Thoracic aorta (tissue), 2 donors: ENCODE results near the gene CYP2D6. TPM values are rescaled to one million over a fixed set of nuclear protein-coding genes. Genes with fewer than 3 reads are reported as not detected.
"Not testable (repeated sequence)": the region's sequence is repeated elsewhere in the genome, so short reads cannot be mapped to it uniquely, and the experiment has no call there.

Experiments
- ATAC-seq: fragments of 150-250 bp; one replicate; pipeline ENCODE4 v1.8.0; 2017; ENCODE audit warnings: low read depth; ENCODE audit not compliant: insufficient number of reproducible peaks, low FRiP score
- DNase-seq: peaks from one replicate; pipeline ENCODE4 v3.0.0-alpha.2; 2020; ENCODE audit warnings: low spot score
- H3K27ac ChIP-seq, 2 donors: fragments of 200-600 bp; sonication (generic); 1 replicate in 1 of 2; 2 replicates in 1 of 2; pipeline ENCODE4 v1.5.1; 2016; ENCODE audit warnings: mild to moderate bottlenecking in 2 of 2, moderate library complexity in 2 of 2
- H3K27me3 ChIP-seq: fragments of 200-600 bp; sonication (generic); replicated peaks from 2 replicates; pipeline ENCODE4 v1.6.0; 2016; ENCODE audit warnings: mild to moderate bottlenecking; ENCODE audit not compliant: insufficient read depth
- H3K36me3 ChIP-seq: fragments of 200-600 bp; sonication (generic); one replicate; pipeline ENCODE4 v1.5.1; 2016
- H3K4me1 ChIP-seq, 2 donors: fragments of 200-600 bp; sonication (generic); 1 replicate in 1 of 2; 2 replicates in 1 of 2; pipeline versions ENCODE4 v1.5.1 to v1.6.0; 2016; ENCODE audit warnings: low read depth in 2 of 2, mild to moderate bottlenecking in 1 of 2; ENCODE audit not compliant: control insufficient read depth in 1 of 2
- H3K4me3 ChIP-seq: fragments of 200-600 bp; sonication (generic); 2 replicates; pipeline ENCODE4 v1.5.1; 2016; ENCODE audit warnings: mild to moderate bottlenecking
- H3K9me3 ChIP-seq: fragments of 200-600 bp; sonication (generic); 2 replicates; pipeline ENCODE4 v1.5.1; 2016
- total RNA-seq, 2 donors: library from RNA; depleted of rRNA; stranded (reverse); fragments of >200 nt; gene quantifications; one replicate each; pipeline versions ENCODE4 v1.1.0 to v1.2.3, GENCODE V29; 2016
- TF ChIP-seq, protein P1 (sequence below): fragments of 200-600 bp; sonication (generic); IDR thresholded peaks from one replicate; pipeline ENCODE4 v1.5.1; 2019; ENCODE audit warnings: antibody characterized with exemption

The CYP2D6 gene
- total RNA-seq, 2 donors from 2014 or later: not detected

DNA sequence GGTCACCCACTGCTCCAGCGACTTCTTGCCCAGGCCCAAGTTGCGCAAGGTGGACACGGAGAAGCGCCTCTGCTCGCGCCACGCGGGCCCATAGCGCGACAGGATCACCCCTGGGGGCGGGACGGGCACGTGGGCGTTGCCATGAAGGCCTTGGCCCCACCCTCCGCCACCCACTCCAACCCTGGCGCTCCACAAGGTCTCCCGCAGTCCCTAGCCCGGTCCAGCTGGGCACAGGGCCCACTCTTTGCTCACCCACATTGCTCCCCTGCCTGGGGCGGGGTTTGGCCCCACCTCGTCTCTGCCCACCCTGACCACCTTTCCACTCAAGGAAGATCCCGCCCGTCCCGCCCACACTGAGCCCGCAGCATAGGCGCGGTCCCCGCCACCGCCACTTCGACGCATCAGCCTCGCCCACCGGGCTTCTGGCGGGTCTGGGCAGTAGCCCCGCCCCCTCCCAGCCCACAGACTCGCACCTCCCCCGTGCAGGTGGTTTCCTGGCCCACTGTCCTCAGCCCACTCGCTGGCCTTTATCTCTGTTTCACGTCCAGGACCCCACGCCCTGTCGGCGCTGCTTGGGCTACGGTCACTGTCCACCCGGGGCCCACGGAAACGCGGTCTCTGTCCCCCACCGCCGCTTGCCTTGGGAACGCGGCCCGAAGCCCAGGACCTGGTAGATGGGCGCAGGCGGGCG, 12.3 kb upstream of the CYP2D6 start:
- H3K27me3 ChIP-seq: no peaks in the 10 kb centered on the region
- no peak overlapping the region for H3K27ac ChIP-seq
- no peaks in the 10 kb centered on the region for H3K36me3 ChIP-seq
- no peak for ATAC-seq
- H3K9me3 ChIP-seq: no peaks in the 10 kb centered on the region
- H3K4me1 ChIP-seq: no peaks in the 10 kb centered on the region
- H3K4me3 ChIP-seq: no peak overlapping the region
- DNase-seq: no peak
- TF ChIP-seq, protein P1, sequence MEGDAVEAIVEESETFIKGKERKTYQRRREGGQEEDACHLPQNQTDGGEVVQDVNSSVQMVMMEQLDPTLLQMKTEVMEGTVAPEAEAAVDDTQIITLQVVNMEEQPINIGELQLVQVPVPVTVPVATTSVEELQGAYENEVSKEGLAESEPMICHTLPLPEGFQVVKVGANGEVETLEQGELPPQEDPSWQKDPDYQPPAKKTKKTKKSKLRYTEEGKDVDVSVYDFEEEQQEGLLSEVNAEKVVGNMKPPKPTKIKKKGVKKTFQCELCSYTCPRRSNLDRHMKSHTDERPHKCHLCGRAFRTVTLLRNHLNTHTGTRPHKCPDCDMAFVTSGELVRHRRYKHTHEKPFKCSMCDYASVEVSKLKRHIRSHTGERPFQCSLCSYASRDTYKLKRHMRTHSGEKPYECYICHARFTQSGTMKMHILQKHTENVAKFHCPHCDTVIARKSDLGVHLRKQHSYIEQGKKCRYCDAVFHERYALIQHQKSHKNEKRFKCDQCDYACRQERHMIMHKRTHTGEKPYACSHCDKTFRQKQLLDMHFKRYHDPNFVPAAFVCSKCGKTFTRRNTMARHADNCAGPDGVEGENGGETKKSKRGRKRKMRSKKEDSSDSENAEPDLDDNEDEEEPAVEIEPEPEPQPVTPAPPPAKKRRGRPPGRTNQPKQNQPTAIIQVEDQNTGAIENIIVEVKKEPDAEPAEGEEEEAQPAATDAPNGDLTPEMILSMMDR: no peak

DNA sequence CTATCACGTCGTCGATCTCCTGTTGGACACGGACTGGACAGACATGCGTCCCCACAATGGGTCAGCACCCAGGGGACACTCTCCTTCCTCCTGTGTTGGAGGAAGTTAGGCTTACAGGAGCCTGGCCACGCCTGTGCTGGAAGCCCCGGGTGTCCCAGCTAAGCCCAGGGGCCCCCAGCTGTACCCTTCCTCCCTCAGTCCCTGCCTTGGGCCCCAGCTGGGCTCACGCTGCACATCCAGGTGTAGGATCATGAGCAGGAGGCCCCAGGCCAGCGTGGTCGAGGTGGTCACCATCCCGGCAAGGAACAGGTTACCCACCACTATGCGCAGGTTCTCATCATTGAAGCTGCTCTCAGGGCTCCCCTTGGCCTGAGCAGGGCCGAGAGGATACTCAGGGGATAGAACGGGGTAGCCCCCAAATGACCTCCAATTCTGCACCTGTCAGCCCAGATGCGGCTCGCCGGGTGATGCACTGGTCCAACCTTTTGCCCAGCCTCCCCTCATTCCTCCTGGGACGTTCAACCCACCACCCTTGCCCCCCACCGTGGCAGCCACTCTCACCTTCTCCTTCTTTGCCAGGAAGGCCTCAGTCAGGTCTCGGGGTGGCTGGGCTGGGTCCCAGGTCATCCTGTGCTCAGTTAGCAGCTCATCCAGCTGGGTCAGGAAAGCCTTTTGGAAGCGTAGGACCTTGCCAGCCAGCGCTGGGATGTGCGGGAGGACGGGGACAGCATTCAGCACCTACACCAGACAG, 10.9 kb upstream of the CYP2D6 start:
- not testable (repeated sequence) for H3K4me3 ChIP-seq, H3K27ac ChIP-seq, H3K9me3 ChIP-seq, ATAC-seq, DNase-seq, H3K27me3 ChIP-seq, H3K36me3 ChIP-seq, H3K4me1 ChIP-seq

DNA sequence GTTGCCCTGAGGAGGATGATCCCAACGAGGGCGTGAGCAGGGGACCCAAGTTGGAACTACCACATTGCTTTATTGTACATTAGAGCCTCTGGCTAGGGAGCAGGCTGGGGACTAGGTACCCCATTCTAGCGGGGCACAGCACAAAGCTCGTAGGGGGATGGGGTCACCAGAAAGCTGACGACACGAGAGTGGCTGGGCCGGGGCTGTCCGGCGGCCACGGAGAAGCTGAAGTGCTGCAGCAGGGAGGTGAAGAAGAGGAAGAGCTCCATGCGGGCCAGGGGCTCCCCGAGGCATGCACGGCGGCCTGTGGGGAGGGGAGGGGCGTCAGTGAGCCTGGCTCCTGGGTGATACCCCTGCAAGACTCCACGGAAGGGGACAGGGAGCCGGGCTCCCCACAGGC, 9.5 kb upstream of the CYP2D6 start:
- H3K27ac ChIP-seq, H3K4me3 ChIP-seq, H3K9me3 ChIP-seq, ATAC-seq, H3K4me1 ChIP-seq, DNase-seq, H3K27me3 ChIP-seq, H3K36me3 ChIP-seq: not testable (repeated sequence)

DNA sequence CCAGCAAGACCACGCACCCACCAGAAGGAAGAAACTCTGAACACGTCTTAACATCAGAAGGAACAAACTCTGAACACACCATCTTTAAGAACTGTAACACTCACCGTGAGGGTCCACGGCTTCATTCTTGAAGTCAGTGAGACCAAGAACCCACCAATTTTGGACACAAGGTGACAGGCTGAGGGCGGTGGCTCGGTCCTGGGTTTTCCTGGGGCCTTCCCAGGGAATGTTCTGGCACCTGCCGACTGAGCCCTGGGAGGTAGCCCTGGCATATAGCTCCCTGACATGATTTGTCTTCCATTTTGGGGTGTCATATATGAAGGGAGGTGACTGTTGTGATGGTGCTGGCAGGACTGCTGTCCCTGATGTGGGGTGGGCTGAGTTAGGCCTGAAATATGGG, 8.9 kb upstream of the CYP2D6 start:
- not testable (repeated sequence) for H3K9me3 ChIP-seq, H3K36me3 ChIP-seq, H3K27ac ChIP-seq, H3K4me1 ChIP-seq, H3K27me3 ChIP-seq, ATAC-seq, DNase-seq, H3K4me3 ChIP-seq

DNA sequence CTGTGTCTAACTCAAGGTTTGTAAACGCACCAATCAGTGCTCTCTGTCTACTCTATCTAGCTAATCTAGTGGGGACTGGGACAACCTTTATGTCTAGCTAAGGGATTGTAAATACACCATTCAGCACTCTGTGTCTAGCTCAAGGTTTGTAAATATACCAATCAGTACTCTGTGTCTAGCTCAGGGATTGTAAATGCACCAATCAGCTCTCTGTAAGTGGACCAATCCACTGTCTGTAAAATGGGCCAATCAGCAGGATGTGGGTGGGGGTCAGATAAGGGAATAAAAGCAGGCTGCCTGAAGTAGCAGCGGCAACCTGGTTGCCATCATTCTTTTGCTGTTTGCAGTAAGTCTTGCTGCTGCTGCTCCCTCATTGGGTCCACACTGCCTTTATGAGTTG, 8.4 kb upstream of the CYP2D6 start:
- Histone ChIP-seq H3K4me1 (no peaks in the 10 kb centered on the region), H3K27ac (no peak overlapping the region), H3K4me3 (no peak overlapping the region), H3K27me3 (no peaks in the 10 kb centered on the region), H3K36me3 (no peaks in the 10 kb centered on the region), H3K9me3 (no peaks in the 10 kb centered on the region)
- TF ChIP-seq, protein P1: no peak
- no peak for ATAC-seq
- DNase-seq: no peak

DNA sequence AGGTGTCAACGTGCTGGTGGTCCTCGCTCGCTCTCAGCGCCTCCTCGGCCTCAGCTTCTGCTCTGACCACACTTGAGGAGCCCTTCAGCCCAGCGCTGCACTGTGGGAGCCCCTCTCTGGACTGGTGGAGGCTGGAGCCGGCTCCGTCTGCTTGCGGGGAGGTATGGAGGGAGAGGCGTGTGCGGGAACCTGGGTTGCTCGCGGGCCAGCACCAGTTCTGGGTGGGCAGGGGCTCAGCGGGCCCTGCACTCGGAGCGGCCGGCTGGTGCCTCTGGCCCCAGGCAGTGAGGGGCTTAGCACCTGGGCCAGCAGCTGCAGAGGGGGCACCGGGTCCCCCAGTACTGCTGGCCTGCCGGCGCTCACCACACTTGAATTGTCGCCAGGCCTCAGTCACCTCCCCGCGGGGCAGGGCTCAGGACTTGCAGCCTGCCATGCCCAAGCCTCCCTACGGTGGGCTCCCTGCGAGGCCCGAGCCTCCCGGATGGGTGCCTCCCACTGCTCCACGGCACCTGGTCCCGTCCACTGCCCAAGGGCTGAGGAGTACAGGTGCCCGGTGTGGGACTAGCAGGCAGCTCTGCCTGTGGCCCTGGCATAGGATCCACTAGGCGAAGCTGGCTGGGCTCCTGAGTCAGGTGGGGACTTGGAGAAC, 7.6 kb upstream of the CYP2D6 start:
- no peaks in the 10 kb centered on the region for H3K4me1 ChIP-seq
- no peak for ATAC-seq
- TF ChIP-seq, protein P1: no peak
- no peaks in the 10 kb centered on the region for H3K27me3 ChIP-seq
- no peak for DNase-seq
- no peaks in the 10 kb centered on the region for H3K36me3 ChIP-seq
- no peaks in the 10 kb centered on the region for H3K9me3 ChIP-seq
- H3K4me3 ChIP-seq: no peak overlapping the region
- no peak overlapping the region for H3K27ac ChIP-seq

DNA sequence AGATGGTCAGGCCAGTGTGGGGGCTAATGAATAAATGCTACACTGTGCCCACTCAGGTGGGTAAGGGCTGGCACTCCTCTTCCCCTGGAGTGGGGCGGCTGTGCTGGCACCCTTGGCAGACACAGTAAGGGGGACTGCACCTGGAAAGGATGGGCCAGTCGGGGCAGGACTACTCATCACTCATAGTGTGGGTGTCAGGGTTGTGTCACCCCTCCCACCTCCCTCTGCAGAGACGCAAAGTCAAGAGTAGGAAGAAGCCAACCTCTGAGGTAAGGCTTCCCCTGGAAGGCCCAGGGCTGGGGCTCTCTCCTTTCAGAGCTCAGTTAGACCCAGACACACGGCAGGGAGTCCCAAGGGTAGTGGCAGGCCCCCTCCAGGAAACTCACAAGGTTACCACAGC, 5.1 kb upstream of the CYP2D6 start:
- H3K4me1 ChIP-seq, H3K27me3 ChIP-seq, H3K27ac ChIP-seq, DNase-seq, H3K36me3 ChIP-seq, H3K4me3 ChIP-seq, ATAC-seq, H3K9me3 ChIP-seq: not testable (repeated sequence)
